ENCODE measurements around the gene DDX10.
"Not testable (repeated sequence)": the region's sequence is repeated elsewhere in the genome, so short reads cannot be mapped to it uniquely, and the experiment has no call there.

Gene DDX10

DNA sequence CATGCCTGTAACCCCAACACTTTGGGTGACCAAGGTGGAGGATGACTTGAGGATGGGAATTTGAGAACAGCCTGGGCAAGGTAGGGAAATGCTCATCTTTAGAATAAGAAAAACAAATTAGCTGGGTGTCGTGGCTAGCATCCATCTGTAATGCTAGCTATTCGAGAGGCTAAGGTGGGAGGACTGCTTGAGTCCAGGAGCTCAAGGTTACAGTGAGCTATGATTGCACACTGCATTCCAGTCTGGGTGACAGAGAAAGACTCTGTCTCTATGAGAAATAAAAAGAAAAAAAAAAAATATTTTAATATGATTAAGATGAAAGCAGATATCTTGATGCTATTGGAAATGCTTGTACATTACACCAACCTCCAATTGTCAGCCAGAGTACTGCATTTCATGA is 28.6 kb upstream of the DDX10 start:
- H3K9ac ChIP-seq (ENCODE audit: low read depth, low read length, poor library complexity), result no peak overlapping the region
- no peaks in the 10 kb centered on the region for H3K9me3 ChIP-seq (replicated peaks in 1 of 2; ENCODE audit: control insufficient read depth in 2 of 2, insufficient read depth in 1 of 2, low read depth in 1 of 2, low read length in 2 of 2)
- H2BK12ac ChIP-seq (ENCODE audit: low read length), result no peak overlapping the region
- H2AFZ ChIP-seq (ENCODE audit: low read length), result no peak overlapping the region
- no peak overlapping the region for H2BK15ac ChIP-seq (ENCODE audit: low read length)
- H3K4me3 ChIP-seq (ENCODE audit: low read length in 2 of 2), result no peak overlapping the region
- H3K23ac ChIP-seq (ENCODE audit: low read depth, low read length, poor library complexity), result no peak overlapping the region
- H3K4me1 ChIP-seq (ENCODE audit: control insufficient read depth in 2 of 2, insufficient read depth in 1 of 2, low read depth in 1 of 2, low read length in 2 of 2), result peaks cover 0 to 3% of the 10 kb centered on the region in 2 donors
- H3K27ac ChIP-seq (replicated peaks; ENCODE audit: low read length), result no peak overlapping the region
- H2BK120ac ChIP-seq (ENCODE audit: low read depth, low read length), result no peak overlapping the region
- H2BK5ac ChIP-seq (ENCODE audit: low read length), result no peak overlapping the region
- no peaks in the 10 kb centered on the region for H3K27me3 ChIP-seq (ENCODE audit: control insufficient read depth in 3 of 3, insufficient read depth in 3 of 3, low read depth in 1 of 3, low read length in 3 of 3)
- no peaks in the 10 kb centered on the region for H3K79me1 ChIP-seq (ENCODE audit: low read depth, low read length)
- no peak overlapping the region for H4K91ac ChIP-seq (ENCODE audit: low read depth, low read length, poor library complexity)
- H3K14ac ChIP-seq (ENCODE audit: low read length), result no peak overlapping the region
- H3K18ac ChIP-seq (ENCODE audit: low read length), result no peak overlapping the region
- H3K4me2 ChIP-seq (ENCODE audit: insufficient read depth, low read length, poor library complexity, severe bottlenecking), result no peak overlapping the region
- no peak overlapping the region for H4K8ac ChIP-seq (ENCODE audit: low read depth, low read length)
- no CpG with 5 or more reads among the region's 2 CpGs for WGBS, 2 donors (ENCODE audit: extremely low coverage in 2 of 2, insufficient read length in 2 of 2, insufficient replicate concordance in 1 of 2)
- H3K4ac ChIP-seq (ENCODE audit: low read length), result no peak overlapping the region
- no peak for DNase-seq (ENCODE audit: low spot score)
- no peak overlapping the region for H2AK5ac ChIP-seq (ENCODE audit: low read depth, low read length)
- no peaks in the 10 kb centered on the region for H3K36me3 ChIP-seq (replicated peaks in 1 of 2; ENCODE audit: control insufficient read depth in 2 of 2, insufficient read depth in 2 of 2, low read length in 2 of 2)

DNA sequence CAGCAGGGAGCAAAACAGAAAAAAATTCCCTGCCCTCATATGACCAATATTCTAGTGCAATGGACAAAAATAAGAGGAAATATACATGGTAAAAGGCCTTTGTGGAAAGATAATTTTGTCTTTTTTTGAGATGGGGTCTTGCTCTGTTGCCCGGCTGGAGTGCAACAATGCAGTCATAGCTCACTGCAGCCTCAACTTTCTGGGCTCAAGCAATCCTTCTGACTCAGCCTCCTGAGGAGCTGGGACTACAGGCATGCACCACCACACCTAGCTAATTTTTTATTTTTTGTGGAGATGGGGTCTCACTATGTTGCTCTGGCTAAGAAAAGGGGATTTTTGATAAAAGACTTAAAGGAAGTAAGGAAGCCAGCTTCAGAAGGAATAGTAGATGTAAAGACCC is 25.7 kb upstream of the DDX10 start:
- H3K27ac ChIP-seq (replicated peaks; ENCODE audit: low read length), result no peak overlapping the region
- H3K4me2 ChIP-seq (ENCODE audit: insufficient read depth, low read length, poor library complexity, severe bottlenecking), result no peak overlapping the region
- WGBS, 2 donors (ENCODE audit: extremely low coverage in 2 of 2, insufficient read length in 2 of 2, insufficient replicate concordance in 1 of 2), result no CpG with 5 or more reads among the region's 1 CpG
- no peak overlapping the region for H4K8ac ChIP-seq (ENCODE audit: low read depth, low read length)
- no peak overlapping the region for H2BK15ac ChIP-seq (ENCODE audit: low read length)
- no peak overlapping the region for H3K4ac ChIP-seq (ENCODE audit: low read length)
- H3K9ac ChIP-seq (ENCODE audit: low read depth, low read length, poor library complexity), result no peak overlapping the region
- H3K27me3 ChIP-seq (ENCODE audit: control insufficient read depth in 3 of 3, insufficient read depth in 3 of 3, low read depth in 1 of 3, low read length in 3 of 3), result peaks cover 0 to 2% (median 0%) of the 10 kb centered on the region in 3 experiments
- no peak overlapping the region for H4K91ac ChIP-seq (ENCODE audit: low read depth, low read length, poor library complexity)
- no peak overlapping the region for H2AK5ac ChIP-seq (ENCODE audit: low read depth, low read length)
- no peak overlapping the region for H2BK120ac ChIP-seq (ENCODE audit: low read depth, low read length)
- H2BK12ac ChIP-seq (ENCODE audit: low read length), result no peak overlapping the region
- H3K79me1 ChIP-seq (ENCODE audit: low read depth, low read length), result no peaks in the 10 kb centered on the region
- H3K9me3 ChIP-seq (replicated peaks in 1 of 2; ENCODE audit: control insufficient read depth in 2 of 2, insufficient read depth in 1 of 2, low read depth in 1 of 2, low read length in 2 of 2), result no peaks in the 10 kb centered on the region
- H3K23ac ChIP-seq (ENCODE audit: low read depth, low read length, poor library complexity), result no peak overlapping the region
- no peak overlapping the region for H2BK5ac ChIP-seq (ENCODE audit: low read length)
- H3K4me1 ChIP-seq (ENCODE audit: control insufficient read depth in 2 of 2, insufficient read depth in 1 of 2, low read depth in 1 of 2, low read length in 2 of 2), result no peaks in the 10 kb centered on the region
- H3K36me3 ChIP-seq (replicated peaks in 1 of 2; ENCODE audit: control insufficient read depth in 2 of 2, insufficient read depth in 2 of 2, low read length in 2 of 2), result no peaks in the 10 kb centered on the region
- H3K14ac ChIP-seq (ENCODE audit: low read length), result no peak overlapping the region
- H3K4me3 ChIP-seq (ENCODE audit: low read length in 2 of 2), result no peak overlapping the region
- H3K18ac ChIP-seq (ENCODE audit: low read length), result no peak overlapping the region
- no peak overlapping the region for H2AFZ ChIP-seq (ENCODE audit: low read length)
- DNase-seq (ENCODE audit: low spot score), result no peak

- not testable (repeated sequence) for H3K14ac ChIP-seq (ENCODE audit: low read length); H2BK5ac ChIP-seq (ENCODE audit: low read length); H2AFZ ChIP-seq (ENCODE audit: low read length); H3K9me3 ChIP-seq (replicated peaks in 1 of 2; ENCODE audit: control insufficient read depth in 2 of 2, insufficient read depth in 1 of 2, low read depth in 1 of 2, low read length in 2 of 2); H2BK15ac ChIP-seq (ENCODE audit: low read length); DNase-seq (ENCODE audit: low spot score); H3K4me2 ChIP-seq (ENCODE audit: insufficient read depth, low read length, poor library complexity, severe bottlenecking); H3K23ac ChIP-seq (ENCODE audit: low read depth, low read length, poor library complexity); H2BK120ac ChIP-seq (ENCODE audit: low read depth, low read length); H4K8ac ChIP-seq (ENCODE audit: low read depth, low read length); H3K4me1 ChIP-seq (ENCODE audit: control insufficient read depth in 2 of 2, insufficient read depth in 1 of 2, low read depth in 1 of 2, low read length in 2 of 2); H3K79me1 ChIP-seq (ENCODE audit: low read depth, low read length); H3K18ac ChIP-seq (ENCODE audit: low read length); H3K4me3 ChIP-seq (ENCODE audit: low read length in 2 of 2); H3K27me3 ChIP-seq (ENCODE audit: control insufficient read depth in 3 of 3, insufficient read depth in 3 of 3, low read depth in 1 of 3, low read length in 3 of 3); H3K9ac ChIP-seq (ENCODE audit: low read depth, low read length, poor library complexity); H2BK12ac ChIP-seq (ENCODE audit: low read length); H3K4ac ChIP-seq (ENCODE audit: low read length); H3K36me3 ChIP-seq (replicated peaks in 1 of 2; ENCODE audit: control insufficient read depth in 2 of 2, insufficient read depth in 2 of 2, low read length in 2 of 2); H4K91ac ChIP-seq (ENCODE audit: low read depth, low read length, poor library complexity); H3K27ac ChIP-seq (replicated peaks; ENCODE audit: low read length); H2AK5ac ChIP-seq (ENCODE audit: low read depth, low read length)
- no CpG with 5 or more reads among the region's 1 CpG for WGBS, 2 donors (ENCODE audit: extremely low coverage in 2 of 2, insufficient read length in 2 of 2, insufficient replicate concordance in 1 of 2)
These were observed 23.1 kb upstream of the DDX10 start for GRCh38 chr11:108641752-108642151.

GRCh38 chr11:108643974-108644373 is 20.9 kb upstream of the DDX10 start:
- H3K27me3 ChIP-seq (ENCODE audit: control insufficient read depth in 3 of 3, insufficient read depth in 3 of 3, low read depth in 1 of 3, low read length in 3 of 3), result peaks cover 0 to 2% (median 0%) of the 10 kb centered on the region in 3 experiments
- H2BK12ac ChIP-seq (ENCODE audit: low read length), result no peak overlapping the region
- H3K9ac ChIP-seq (ENCODE audit: low read depth, low read length, poor library complexity), result no peak overlapping the region
- no peak for DNase-seq (ENCODE audit: low spot score)
- no peaks in the 10 kb centered on the region for H3K79me1 ChIP-seq (ENCODE audit: low read depth, low read length)
- H2AK5ac ChIP-seq (ENCODE audit: low read depth, low read length), result no peak overlapping the region
- H3K14ac ChIP-seq (ENCODE audit: low read length), result no peak overlapping the region
- no peak overlapping the region for H2AFZ ChIP-seq (ENCODE audit: low read length)
- no peak overlapping the region for H2BK5ac ChIP-seq (ENCODE audit: low read length)
- no peak overlapping the region for H3K18ac ChIP-seq (ENCODE audit: low read length)
- no peak overlapping the region for H2BK120ac ChIP-seq (ENCODE audit: low read depth, low read length)
- H3K4me2 ChIP-seq (ENCODE audit: insufficient read depth, low read length, poor library complexity, severe bottlenecking), result no peak overlapping the region
- H3K23ac ChIP-seq (ENCODE audit: low read depth, low read length, poor library complexity), result no peak overlapping the region
- no peak overlapping the region for H4K8ac ChIP-seq (ENCODE audit: low read depth, low read length)
- no peak overlapping the region for H2BK15ac ChIP-seq (ENCODE audit: low read length)
- H3K27ac ChIP-seq (replicated peaks; ENCODE audit: low read length), result no peak overlapping the region
- peaks cover 0 to 1% of the 10 kb centered on the region in 2 donors for H3K4me1 ChIP-seq (ENCODE audit: control insufficient read depth in 2 of 2, insufficient read depth in 1 of 2, low read depth in 1 of 2, low read length in 2 of 2)
- H3K4ac ChIP-seq (ENCODE audit: low read length), result no peak overlapping the region
- H3K4me3 ChIP-seq (ENCODE audit: low read length in 2 of 2), result no peak overlapping the region
- no peaks in the 10 kb centered on the region for H3K36me3 ChIP-seq (replicated peaks in 1 of 2; ENCODE audit: control insufficient read depth in 2 of 2, insufficient read depth in 2 of 2, low read length in 2 of 2)
- WGBS, 2 donors (ENCODE audit: extremely low coverage in 2 of 2, insufficient read length in 2 of 2, insufficient replicate concordance in 1 of 2), result no CpG with 5 or more reads among the region's 1 CpG
- no peak overlapping the region for H4K91ac ChIP-seq (ENCODE audit: low read depth, low read length, poor library complexity)
- H3K9me3 ChIP-seq (replicated peaks in 1 of 2; ENCODE audit: control insufficient read depth in 2 of 2, insufficient read depth in 1 of 2, low read depth in 1 of 2, low read length in 2 of 2), result no peaks in the 10 kb centered on the region

Measured in neuronal stem cell (in vitro differentiated cells).